A673 (cell line): ENCODE measurements around the gene TTC28.

Experiments
- EZH2 ChIP-seq: fragments of 200-600 bp; sonication (generic); IDR thresholded peaks from 2 replicates; pipeline ENCODE4 v1.6.1; 2017; ENCODE audit warnings: borderline replicate concordance, low read depth, mild to moderate bottlenecking, mixed read lengths, antibody characterized with exemption, low read length; ENCODE audit not compliant: poor library complexity, severe bottlenecking
- TF ChIP-seq, protein P1 (sequence below): fragments of 300-800, 200-600 bp; sonication (generic); conservative IDR thresholded peaks from 2 replicates; pipeline ENCODE4 v1.5.1; 2017; ENCODE audit warnings: low read depth, mild to moderate bottlenecking, antibody characterized with exemption, low read length, moderate library complexity, mixed read lengths

DNA sequence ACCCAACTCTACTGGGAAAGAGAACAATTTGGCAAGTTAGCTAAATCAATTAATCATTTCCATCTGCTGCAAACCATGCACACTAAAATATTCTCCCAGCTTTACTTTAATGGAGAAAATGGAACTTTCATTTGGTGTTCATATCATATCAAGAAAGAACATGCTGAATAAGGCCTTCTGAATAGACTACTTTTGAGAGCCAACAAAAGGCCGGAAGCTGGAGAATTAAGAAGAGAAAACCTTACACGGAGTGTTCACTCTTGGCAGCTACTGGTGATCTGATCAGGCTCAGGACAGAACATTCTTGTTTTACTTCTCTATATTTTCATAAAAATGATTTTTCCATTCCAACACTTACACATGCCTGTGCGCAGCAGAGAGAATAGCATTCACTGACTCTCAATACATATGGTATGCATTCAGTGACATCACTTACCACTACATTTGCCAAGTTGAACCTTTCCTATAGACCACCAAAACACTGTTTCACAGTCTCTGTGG lies 165.3 kb downstream of the TTC28 start:
- TF ChIP-seq EZH2 = no peak
- TF ChIP-seq, protein P1, sequence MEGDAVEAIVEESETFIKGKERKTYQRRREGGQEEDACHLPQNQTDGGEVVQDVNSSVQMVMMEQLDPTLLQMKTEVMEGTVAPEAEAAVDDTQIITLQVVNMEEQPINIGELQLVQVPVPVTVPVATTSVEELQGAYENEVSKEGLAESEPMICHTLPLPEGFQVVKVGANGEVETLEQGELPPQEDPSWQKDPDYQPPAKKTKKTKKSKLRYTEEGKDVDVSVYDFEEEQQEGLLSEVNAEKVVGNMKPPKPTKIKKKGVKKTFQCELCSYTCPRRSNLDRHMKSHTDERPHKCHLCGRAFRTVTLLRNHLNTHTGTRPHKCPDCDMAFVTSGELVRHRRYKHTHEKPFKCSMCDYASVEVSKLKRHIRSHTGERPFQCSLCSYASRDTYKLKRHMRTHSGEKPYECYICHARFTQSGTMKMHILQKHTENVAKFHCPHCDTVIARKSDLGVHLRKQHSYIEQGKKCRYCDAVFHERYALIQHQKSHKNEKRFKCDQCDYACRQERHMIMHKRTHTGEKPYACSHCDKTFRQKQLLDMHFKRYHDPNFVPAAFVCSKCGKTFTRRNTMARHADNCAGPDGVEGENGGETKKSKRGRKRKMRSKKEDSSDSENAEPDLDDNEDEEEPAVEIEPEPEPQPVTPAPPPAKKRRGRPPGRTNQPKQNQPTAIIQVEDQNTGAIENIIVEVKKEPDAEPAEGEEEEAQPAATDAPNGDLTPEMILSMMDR = no peak
